GM12878 (cell line): ENCODE results near the gene LAMA5. TPM values are rescaled to one million over a fixed set of nuclear protein-coding genes. Genes with fewer than 3 reads are reported as not detected.

ENCODE experiments used
- ASH2L ChIP-seq: fragments of 300-600, 200-600 bp; sonication (generic); IDR thresholded peaks from 2 replicates; pipeline ENCODE4 v1.6.1; 2017; ENCODE audit warnings: low read depth, mild to moderate bottlenecking, borderline replicate concordance
- EGR1 ChIP-seq, 2 experiments: IDR thresholded peaks; 1 replicate in 1 of 2; 2 replicates in 1 of 2; pipeline ENCODE4 v1.6.1; 2011 to 2012; ENCODE audit warnings: low read depth in 2 of 2, low read length in 2 of 2, borderline replicate concordance in 1 of 2, mild to moderate bottlenecking in 1 of 2, moderate library complexity in 1 of 2
- MXI1 ChIP-seq: fragments of 150-350 bp; IDR thresholded peaks from 2 replicates; pipeline ENCODE4 v1.6.1; 2011; ENCODE audit warnings: low read depth, mild to moderate bottlenecking, inconsistent platforms, low read length, improper control_type of control experiment
- MYC ChIP-seq: IDR thresholded peaks from 2 replicates; pipeline ENCODE4 v1.6.1; 2011; ENCODE audit warnings: mild to moderate bottlenecking, low read length, moderate library complexity, inconsistent platforms; ENCODE audit not compliant: insufficient read depth, insufficient replicate concordance, insufficient read length, severe bottlenecking
- NFXL1 ChIP-seq: fragments of 450-650 bp; IDR thresholded peaks from 2 replicates; pipeline ENCODE4 v1.6.1; 2017; ENCODE audit warnings: antibody characterized with exemption, mild to moderate bottlenecking, borderline replicate concordance
- NFYA ChIP-seq: IDR thresholded peaks from 2 replicates; pipeline ENCODE4 v1.6.1; 2011; ENCODE audit warnings: low read depth, mild to moderate bottlenecking, low read length, improper control_type of control experiment, borderline replicate concordance
- RCOR1 ChIP-seq: conservative IDR thresholded peaks from 2 replicates; pipeline ENCODE4 v1.6.1; 2012; ENCODE audit warnings: low read depth, low read length, improper control_type of control experiment
- SMC3 ChIP-seq: IDR thresholded peaks from 2 replicates; pipeline ENCODE4 v1.6.1; 2011; ENCODE audit warnings: low read length, improper control_type of control experiment, borderline replicate concordance
- ZNF274 ChIP-seq: IDR thresholded peaks from one replicate; pipeline ENCODE4 v1.8.0; 2011; ENCODE audit not compliant: insufficient read length, insufficient read depth
- polyA plus RNA-seq, 11 experiments: library from polyadenylated mRNA; depleted of rRNA in 4 of 11; unstranded in 6 of 11; stranded (reverse) in 5 of 11; fragments of >200 nt; fragmentation: Nextera tagmentation in 4 of 11; fragmentation: Illumina TruSeq in 1 of 11; extraction: Ambion mirVana in 4 of 11; extraction: Trizol in 1 of 11; gene quantifications; 1 replicate in 1 of 11; 2 replicates in 10 of 11; pipeline versions ENCODE4 v1.2.1 to v1.2.3, GENCODE V29; 2011 to 2016; ENCODE audit warnings: inconsistent platforms in 2 of 11, missing spikeins in 2 of 11, low read depth in 1 of 11
- total RNA-seq, 4 experiments: library from RNA; depleted of rRNA in 3 of 4; stranded (reverse); fragments of >200 nt in 3 of 4; fragmentation: Illumina TruSeq in 1 of 4; extraction: Trizol in 1 of 4; gene quantifications; 2 replicates each; pipeline versions ENCODE4 v1.2.1 to v1.2.3, GENCODE V29; 2013 to 2021
- TF ChIP-seq, protein P1 (sequence below), 3 experiments: IDR thresholded peaks in 2 of 3; conservative IDR thresholded peaks in 1 of 3; 2 replicates each; pipeline ENCODE4 v1.5.1; 2011; ENCODE audit warnings: low read depth in 3 of 3, low read length in 3 of 3, mild to moderate bottlenecking in 3 of 3, control low read depth in 2 of 3, moderate library complexity in 2 of 3, inconsistent platforms in 1 of 3, mixed read lengths in 1 of 3; ENCODE audit not compliant: control insufficient read depth in 2 of 3, insufficient read depth in 1 of 3; ENCODE audit errors: extremely low read depth in 1 of 3

The LAMA5 gene
- total and polyA plus RNA-seq, 10 of the 15 experiments (the other 5 are each of a cell fraction or from before 2014, with no cell fraction given) = 0.09 to 3.1 (median 1.6) TPM; not detected in 3

DNA sequence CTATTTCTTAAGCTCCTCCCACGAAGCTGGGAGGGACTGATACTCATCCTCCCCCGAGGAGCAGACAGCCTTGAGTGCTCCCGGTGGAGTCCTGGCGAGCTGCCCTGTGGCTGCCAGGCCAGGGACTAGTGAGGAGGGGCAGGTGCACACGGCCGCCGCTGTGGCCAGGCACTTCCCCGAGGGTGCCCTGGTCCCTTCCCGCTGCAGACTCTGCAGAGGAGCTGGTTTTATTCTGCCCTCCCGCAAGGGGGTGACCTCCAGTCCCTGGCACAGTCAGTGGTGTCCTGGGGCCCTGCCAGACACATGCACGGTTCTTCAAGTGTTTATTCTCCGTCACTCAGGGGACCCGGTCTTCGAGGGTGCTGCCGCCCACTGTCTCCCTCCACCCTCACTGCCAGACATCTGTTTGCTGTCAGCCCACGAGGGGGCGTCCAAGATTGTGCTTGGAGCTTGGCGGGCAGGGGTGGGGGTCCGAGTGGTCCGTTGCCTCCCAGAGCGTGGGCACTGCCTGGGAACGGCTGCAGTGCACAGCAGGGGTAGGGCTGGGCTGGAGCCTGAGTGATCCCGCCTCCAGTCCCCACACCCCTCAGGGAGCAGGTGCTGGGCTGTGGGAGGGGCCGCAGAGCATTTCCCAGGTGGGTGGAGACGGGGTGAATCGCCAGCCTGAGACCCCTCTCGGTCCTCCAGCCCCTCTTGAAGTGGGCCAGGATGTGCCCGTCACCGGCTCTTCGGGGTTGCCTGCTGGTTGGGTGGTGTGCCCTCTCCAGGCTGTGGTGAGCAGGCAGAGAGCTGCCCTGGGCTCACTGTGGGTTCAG is 43.0 kb upstream of the LAMA5 start (continued):
- TF ChIP-seq ASH2L = no peak
- no peak for TF ChIP-seq MXI1
- TF ChIP-seq EGR1 (IDR thresholded peaks at IDR 0.05; ENCODE audit: borderline replicate concordance in 1 of 2, low read depth in 2 of 2, low read length in 2 of 2) = no peak
- TF ChIP-seq NFXL1 = peak; percentile 75; the same call in 1 of the 2 replicates
- TF ChIP-seq RCOR1 = no peak
- TF ChIP-seq ZNF274 = no peak
- TF ChIP-seq SMC3 = peak; percentile 21; the same call in 1 of the 2 replicates
- TF ChIP-seq, protein P1, sequence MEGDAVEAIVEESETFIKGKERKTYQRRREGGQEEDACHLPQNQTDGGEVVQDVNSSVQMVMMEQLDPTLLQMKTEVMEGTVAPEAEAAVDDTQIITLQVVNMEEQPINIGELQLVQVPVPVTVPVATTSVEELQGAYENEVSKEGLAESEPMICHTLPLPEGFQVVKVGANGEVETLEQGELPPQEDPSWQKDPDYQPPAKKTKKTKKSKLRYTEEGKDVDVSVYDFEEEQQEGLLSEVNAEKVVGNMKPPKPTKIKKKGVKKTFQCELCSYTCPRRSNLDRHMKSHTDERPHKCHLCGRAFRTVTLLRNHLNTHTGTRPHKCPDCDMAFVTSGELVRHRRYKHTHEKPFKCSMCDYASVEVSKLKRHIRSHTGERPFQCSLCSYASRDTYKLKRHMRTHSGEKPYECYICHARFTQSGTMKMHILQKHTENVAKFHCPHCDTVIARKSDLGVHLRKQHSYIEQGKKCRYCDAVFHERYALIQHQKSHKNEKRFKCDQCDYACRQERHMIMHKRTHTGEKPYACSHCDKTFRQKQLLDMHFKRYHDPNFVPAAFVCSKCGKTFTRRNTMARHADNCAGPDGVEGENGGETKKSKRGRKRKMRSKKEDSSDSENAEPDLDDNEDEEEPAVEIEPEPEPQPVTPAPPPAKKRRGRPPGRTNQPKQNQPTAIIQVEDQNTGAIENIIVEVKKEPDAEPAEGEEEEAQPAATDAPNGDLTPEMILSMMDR (IDR thresholded peaks at IDR 0.05 in 2 of 3, conservative IDR thresholded peaks at IDR 0.05 in 1 of 3; ENCODE audit: control insufficient read depth in 2 of 3, extremely low read depth in 1 of 3, insufficient read depth in 1 of 3, low read depth in 3 of 3, low read length in 3 of 3) = peak; percentile 46 to 65 (median 52)
- no peak for TF ChIP-seq NFYA
- no peak for TF ChIP-seq MYC
- TF ChIP-seq, all 136 proteins: peak for 8
